A549 treated with DMSO at 1 μM for 4 hours (cell line): Measurements from ENCODE around the gene S100A14. TPM values are rescaled to one million over a fixed set of nuclear protein-coding genes. Genes with fewer than 3 reads are reported as not detected.

Experiments used
- total RNA-seq: library from RNA; stranded (reverse); fragments of 200-300 nt; extraction: Qiagen RNA extraction; gene quantifications from 5 replicates; pipeline ENCODE4 v1.2.3, GENCODE V29; 2022; ENCODE audit warnings: low read depth

Gene S100A14
- 0.30 to 0.74 TPM (median 0.60 TPM) in 5 replicates for total RNA-seq

DNA sequence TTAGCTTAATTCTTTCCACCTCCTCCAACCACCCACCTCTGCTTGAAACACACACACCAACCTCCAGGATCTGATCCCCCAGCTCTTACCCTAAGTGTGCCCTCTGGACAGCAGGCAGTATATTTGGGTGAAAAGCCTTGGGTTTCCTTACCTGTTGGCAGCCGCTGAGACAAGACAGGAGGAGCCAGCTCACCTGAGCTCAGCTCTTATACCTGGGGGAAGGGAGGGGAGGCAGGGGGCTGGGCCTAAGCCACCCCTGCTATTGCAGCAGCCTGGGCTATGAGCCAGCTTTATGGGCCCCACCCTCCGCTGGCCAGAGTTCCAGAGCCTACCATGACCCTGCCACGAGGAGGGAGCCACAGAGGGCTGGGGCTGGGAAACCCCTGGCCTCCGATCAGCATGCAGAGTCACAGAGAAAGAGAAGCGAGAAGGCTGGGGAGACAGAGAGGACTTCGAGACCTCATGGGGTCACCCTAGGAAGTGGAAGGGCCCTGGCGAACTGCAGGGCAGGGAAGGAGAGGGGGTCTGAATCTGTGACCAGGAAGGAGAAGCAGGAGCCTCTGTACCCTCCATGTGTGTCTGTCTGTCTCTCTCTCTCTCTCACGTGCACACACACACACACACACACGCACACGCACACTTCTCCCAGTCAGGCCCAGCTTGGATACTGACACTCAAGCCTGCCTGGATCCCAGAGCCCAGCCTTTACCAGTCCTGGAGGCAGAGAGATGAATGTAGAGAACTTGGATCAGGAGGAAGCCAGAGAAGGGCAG lies at the start of gene S100A14:
Gene S100A14 (minus strand): TSS at position 182 of the 773 bp plus-strand sequence. CDS start 467 bp downstream, outside the sequence.

DNA sequence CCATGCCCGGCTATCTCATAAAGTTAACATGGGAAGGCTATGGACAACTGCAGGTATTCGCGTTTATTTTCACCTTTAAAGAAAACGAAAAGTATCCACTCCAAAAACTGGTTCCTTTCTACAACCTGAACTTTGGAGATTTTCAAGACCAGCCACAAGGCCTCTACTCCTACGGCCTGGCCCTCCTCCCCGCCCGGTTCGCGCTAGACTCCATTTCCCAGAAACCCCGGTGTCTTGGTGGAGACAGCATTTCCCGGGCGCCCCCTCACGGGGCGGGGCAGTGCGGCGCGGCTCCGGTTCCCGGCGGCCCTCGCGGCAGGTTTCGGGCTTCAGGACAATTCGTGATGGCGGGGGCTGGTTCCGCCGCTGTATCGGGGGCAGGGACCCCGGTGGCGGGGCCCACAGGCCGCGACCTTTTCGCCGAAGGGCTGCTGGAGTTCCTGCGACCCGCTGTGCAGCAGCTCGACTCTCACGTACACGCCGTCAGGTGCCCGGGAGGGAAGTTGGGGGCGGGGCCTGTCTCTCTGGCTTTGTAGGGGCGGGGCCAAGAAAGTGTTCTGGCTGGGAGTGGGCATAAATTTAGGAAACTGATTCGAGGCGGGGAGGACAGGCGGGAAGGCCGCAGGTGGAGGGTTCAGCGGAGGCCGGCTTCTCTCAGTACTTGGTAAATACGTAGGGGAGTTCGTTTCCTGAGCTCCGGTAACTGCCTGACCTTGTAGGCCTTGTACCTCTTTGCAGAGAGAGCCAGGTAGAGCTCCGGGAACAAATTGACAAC lies 42.5 kb upstream of the S100A14 start, which contains the start of gene SNAPIN:
Gene SNAPIN (plus strand): TSS at position 304 of the 775 bp plus-strand sequence. CDS start 41 bp downstream, at position 345.

GRCh38 chr1:153633754-153634665 lies 17.9 kb upstream of the S100A14 start, which contains the start of gene CHTOP:
Gene CHTOP, plus strand, starts transcription at chr1:153634066. Its CDS starts 2,523 bp downstream, at chr1:153636589.

GRCh38 chr1:153627715-153628626 lies 11.8 kb upstream of the S100A14 start, which contains the start of gene S100A1:
Gene S100A1, plus strand, starts transcription at chr1:153628434. Its CDS starts 2,088 bp downstream, at chr1:153630522.

GRCh38 chr1:153626904-153627714 lies 11.0 kb upstream of the S100A14 start, which contains the start of gene S100A13:
Gene S100A13, minus strand, starts transcription at chr1:153627505. Its CDS starts 1,033 bp downstream, at chr1:153626472.

DNA sequence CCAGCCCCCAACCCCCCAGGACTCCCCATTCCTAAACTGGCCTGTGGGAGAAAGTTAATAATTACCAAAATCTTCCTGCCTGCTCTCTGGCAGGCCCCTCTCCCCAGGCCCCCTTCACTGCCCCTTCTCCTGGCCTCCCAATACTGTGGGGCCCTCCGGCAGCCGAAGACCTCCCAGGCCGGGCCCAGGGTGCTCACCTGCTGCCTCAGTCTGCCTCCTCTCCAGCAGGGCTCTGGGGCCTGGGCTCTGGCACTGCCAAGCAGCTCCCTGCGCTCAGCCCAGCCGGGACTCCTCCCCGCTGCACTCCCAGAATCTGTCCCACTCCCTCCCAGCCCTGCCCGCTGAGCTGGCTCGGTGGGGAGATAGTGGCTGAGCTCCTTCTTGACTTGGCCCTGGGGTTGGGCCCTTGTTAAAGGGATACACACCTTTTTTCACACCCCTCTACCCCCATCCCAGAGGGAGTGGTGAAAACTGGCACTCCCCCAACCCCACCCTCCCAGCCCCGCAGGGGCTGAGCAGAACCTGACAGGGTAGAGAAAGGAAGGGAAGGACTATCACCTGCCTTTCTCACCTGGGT lies 3.3 kb downstream of the S100A14 start, which contains the start of gene S100A16:
Gene S100A16 (minus strand): TSS at position 383 of the 577 bp plus-strand sequence. CDS start 4,986 bp downstream, outside the sequence.

GRCh38 chr1:153565529-153566374 lies 50.4 kb downstream of the S100A14 start, which contains the start of gene S100A2:
Gene S100A2, minus strand, starts transcription at chr1:153565844. Its CDS starts 1,967 bp downstream, at chr1:153563877.

Other genes starting within 250 kb of the S100A14 start
- gene S100A12, start 240.7 kb downstream of the S100A14 start, total RNA-seq = not detected in 5 replicates
- gene S100A8, start 225.3 kb downstream of the S100A14 start, total RNA-seq = not detected in 5 replicates
- gene S100A7A, start 199.8 kb downstream of the S100A14 start, total RNA-seq = not detected in 5 replicates
- not detected in 5 replicates for gene S100A7, start 155.7 kb downstream of the S100A14 start, total RNA-seq
- 3,152 to 3,428 TPM (median 3,355 TPM) in 5 replicates for gene S100A6, start 80.3 kb downstream of the S100A14 start, total RNA-seq
- gene S100A5, start 75.4 kb downstream of the S100A14 start, total RNA-seq = 0.52 to 0.90 TPM (median 0.69 TPM) in 4 of 5 replicates, not detected in the other
- gene S100A4, start 70.5 kb downstream of the S100A14 start, total RNA-seq = 1,502 to 1,789 TPM (median 1,685 TPM) in 5 replicates
- 79.7 to 94.4 TPM (median 93.6 TPM) in 5 replicates for gene S100A3, start 67.1 kb downstream of the S100A14 start, total RNA-seq
- 16.8 to 29.9 TPM (median 23.4 TPM) in 5 replicates for gene S100A2, start 50.5 kb downstream of the S100A14 start, total RNA-seq
- 441 to 483 TPM (median 469 TPM) in 5 replicates for gene S100A16, start 3.2 kb downstream of the S100A14 start, total RNA-seq
- gene S100A13, start 11.2 kb upstream of the S100A14 start, total RNA-seq = 154 to 169 TPM (median 160 TPM) in 5 replicates
- gene S100A1, start 12.1 kb upstream of the S100A14 start, total RNA-seq = 0.15 to 0.83 TPM (median 0.47 TPM) in 5 replicates
- 72.8 to 90.3 TPM (median 76.0 TPM) in 5 replicates for gene CHTOP, start 17.7 kb upstream of the S100A14 start, total RNA-seq
- gene SNAPIN, start 42.4 kb upstream of the S100A14 start, total RNA-seq = 53.6 to 58.0 TPM (median 56.5 TPM) in 5 replicates
- gene ILF2, start 54.7 kb upstream of the S100A14 start, total RNA-seq = 268 to 316 TPM (median 275 TPM) in 5 replicates
- 0.95 to 1.3 TPM (median 1.1 TPM) in 5 replicates for gene NPR1, start 62.4 kb upstream of the S100A14 start, total RNA-seq
- gene INTS3, start 111.7 kb upstream of the S100A14 start, total RNA-seq = 12.0 to 23.1 TPM (median 21.7 TPM) in 5 replicates
- 1.1 to 2.0 TPM (median 1.4 TPM) in 5 replicates for gene SLC27A3, start 159.1 kb upstream of the S100A14 start, total RNA-seq